Gastrocnemius medialis (tissue), 4 donors: ENCODE measurements around the gene SART3. TPM values are rescaled to one million over a fixed set of nuclear protein-coding genes. Genes with fewer than 3 reads are reported as not detected.

Experiments used
- ATAC-seq, 2 donors: fragments of 150-250 bp; one replicate each; pipeline ENCODE4 v1.9.1; 2016
- DNase-seq, 2 donors: peaks; one replicate each; pipeline ENCODE4 v3.0.0-alpha.2; 2019
- H3K27ac ChIP-seq, 4 donors: fragments of 200-600 bp; sonication (generic); 1 replicate in 1 of 4; 2 replicates in 3 of 4; pipeline ENCODE4 v1.5.1; 2016 to 2018; ENCODE audit warnings: mild to moderate bottlenecking in 2 of 4, moderate library complexity in 1 of 4
- H3K27me3 ChIP-seq, 3 donors: fragments of 200-600 bp; sonication (generic) in 2 of 3; 1 replicate in 1 of 3; 2 replicates in 2 of 3; pipeline versions ENCODE4 v1.5.1 to v1.6.0; 2016 to 2019; ENCODE audit warnings: mild to moderate bottlenecking in 1 of 3, moderate library complexity in 1 of 3
- H3K36me3 ChIP-seq, 2 donors: fragments of 200-600 bp; sonication (generic) in 1 of 2; one replicate each; pipeline ENCODE4 v1.5.1; 2017 to 2018
- H3K4me1 ChIP-seq, 2 donors: fragments of 200-600 bp; sonication (generic) in 1 of 2; one replicate each; pipeline ENCODE4 v1.5.1; 2016 to 2017; ENCODE audit warnings: mild to moderate bottlenecking in 2 of 2
- H3K4me3 ChIP-seq, 4 donors: fragments of 200-600 bp; sonication (generic) in 3 of 4; 1 replicate in 1 of 4; 2 replicates in 3 of 4; pipeline ENCODE4 v1.5.1; 2016 to 2019; ENCODE audit warnings: mild to moderate bottlenecking in 2 of 4
- H3K9me3 ChIP-seq, 3 donors: fragments of 200-600 bp; sonication (generic) in 2 of 3; 1 replicate in 1 of 3; 2 replicates in 2 of 3; pipeline ENCODE4 v1.5.1; 2016 to 2019
- CTCF ChIP-seq, 5 experiments: fragments of 450-650 bp in 3 of 5; fragments of 200-600 bp in 2 of 5; sonication (generic) in 2 of 5; IDR thresholded peaks in 4 of 5; conservative IDR thresholded peaks in 1 of 5; 1 replicate in 4 of 5; 2 replicates in 1 of 5; pipeline ENCODE4 v1.5.1; 2016 to 2019; ENCODE audit warnings: antibody characterized with exemption in 5 of 5, mild to moderate bottlenecking in 3 of 5, moderate library complexity in 3 of 5
- POLR2A ChIP-seq, 2 donors: fragments of 450-650 bp; IDR thresholded peaks; one replicate each; pipeline ENCODE4 v1.6.1; 2017; ENCODE audit warnings: antibody characterized with exemption in 2 of 2, mild to moderate bottlenecking in 2 of 2, moderate library complexity in 2 of 2
- in situ Hi-C, 4 donors: fragments of 200-750 bp; cut with MboI; loops; one replicate each; pipeline versions ENCODE4 v1.15.0 to v1.8.0; 2017; ENCODE audit warnings: low sequenced_read_pairs in 4 of 4
- intact Hi-C: fragments of 100-400 bp; cut with DNase I; formaldehyde crosslinking; loops from one replicate; pipeline ENCODE4 v1.15.1; 2023; ENCODE audit warnings: low total_unique reads
- total RNA-seq, 4 donors: library from RNA; depleted of rRNA; stranded (reverse); fragments of >200 nt; gene quantifications; one replicate each; pipeline versions ENCODE4 v1.1.0 to v1.2.3, GENCODE V29; 2016

The SART3 gene
- total RNA-seq, 4 donors from 2014 or later, result 38.1 to 52.6 (median 51.3) TPM

GRCh38 chr12:108584456-108585065, 23.6 kb upstream of the SART3 start:
- no peaks in the 10 kb centered on the region for H3K4me1 ChIP-seq
- TF ChIP-seq CTCF (IDR thresholded peaks at IDR 0.05 in 4 of 5, conservative IDR thresholded peaks at IDR 0.05 in 1 of 5), result no peak
- TF ChIP-seq POLR2A (IDR thresholded peaks at IDR 0.05), result no peak
- in situ Hi-C loops, result no loop called here

GRCh38 chr12:108583991-108584390, 23.0 kb upstream of the SART3 start:
- no peak for ATAC-seq
- Histone ChIP-seq H3K4me3 (no peak overlapping the region), H3K4me1 (no peaks in the 10 kb centered on the region), H3K27me3 (no peaks in the 10 kb centered on the region), H3K27ac (peak overlapping the region in 1 of 4 donors; percentile 36), H3K9me3 (no peaks in the 10 kb centered on the region), H3K36me3 (no peaks in the 10 kb centered on the region)
- in situ Hi-C loops (no loop called here), intact Hi-C loops (no loop called here)
- no peak for TF ChIP-seq POLR2A (IDR thresholded peaks at IDR 0.05)
- TF ChIP-seq CTCF (IDR thresholded peaks at IDR 0.05 in 4 of 5, conservative IDR thresholded peaks at IDR 0.05 in 1 of 5), result no peak
- no peak for DNase-seq

More at GRCh38 chr12:108584456-108585065, 23.6 kb upstream of the SART3 start:
- Histone ChIP-seq H3K27ac (peak overlapping the region in 1 of 4 donors; percentile 36), H3K4me3 (no peak overlapping the region), H3K9me3 (no peaks in the 10 kb centered on the region), H3K27me3 (no peaks in the 10 kb centered on the region), H3K36me3 (no peaks in the 10 kb centered on the region)
- DNase-seq (no peak), ATAC-seq (no peak)
- intact Hi-C loops, result no loop called here

GRCh38 chr12:108582978-108583770, 22.2 kb upstream of the SART3 start:
- no peak for DNase-seq
- no peaks in the 10 kb centered on the region for H3K36me3 ChIP-seq
- intact Hi-C loops (no loop called here), in situ Hi-C loops (no loop called here)
- ATAC-seq, result no peak
- H3K4me3 ChIP-seq, result no peak overlapping the region
- H3K9me3 ChIP-seq, result no peaks in the 10 kb centered on the region
- H3K27ac ChIP-seq, result no peak overlapping the region
- TF ChIP-seq POLR2A (IDR thresholded peaks at IDR 0.05) (no peak), CTCF (IDR thresholded peaks at IDR 0.05 in 4 of 5, conservative IDR thresholded peaks at IDR 0.05 in 1 of 5) (no peak)
- no peaks in the 10 kb centered on the region for H3K4me1 ChIP-seq
- no peaks in the 10 kb centered on the region for H3K27me3 ChIP-seq

GRCh38 chr12:108582509-108582908, 21.5 kb upstream of the SART3 start:
- H3K36me3 ChIP-seq, result no peaks in the 10 kb centered on the region
- H3K4me3 ChIP-seq, result no peak overlapping the region
- DNase-seq (no peak), ATAC-seq (no peak)
- TF ChIP-seq CTCF (IDR thresholded peaks at IDR 0.05 in 4 of 5, conservative IDR thresholded peaks at IDR 0.05 in 1 of 5) (no peak), POLR2A (IDR thresholded peaks at IDR 0.05) (no peak)
- in situ Hi-C loops, result no loop called here
- H3K27me3 ChIP-seq, result no peaks in the 10 kb centered on the region
- intact Hi-C loops, result no loop called here
- H3K9me3 ChIP-seq, result no peaks in the 10 kb centered on the region
- H3K4me1 ChIP-seq, result no peaks in the 10 kb centered on the region
- H3K27ac ChIP-seq, result no peak overlapping the region
